MCF 10A (cell line): ENCODE measurements around the gene ZNF385D. TPM values are rescaled to one million over a fixed set of nuclear protein-coding genes. Genes with fewer than 3 reads are reported as not detected.

ENCODE experiments used
- BruUV-seq: library from RNA; stranded (reverse); fragments of 400-500 nt; replicated peaks from 2 replicates; lab custom pipeline; 2021; lab: Mats Ljungman, UMichigan
- CTCF ChIA-PET: fragments of 300-600 bp; sonication (Branson Sonifier 250); formaldehyde crosslinking; extraction: SDS; loops from one replicate; lab custom pipeline; 2021; ENCODE audit warnings: antibody characterized with exemption, inconsistent platforms; lab: Yijun Ruan, JAX
- POLR2A ChIA-PET: fragments of 300-600, 350-650 bp; sonication (Branson Sonifier 250); formaldehyde crosslinking; extraction: SDS; loops from one replicate; lab custom pipeline; 2020; ENCODE audit warnings: antibody characterized with exemption, inconsistent platforms; lab: Yijun Ruan, JAX
- DNase-seq: peaks from one replicate; pipeline ENCODE4 v3.0.0-alpha.2; 2018; ENCODE audit not compliant: unreplicated experiment
- H3K27ac Mint-ChIP-seq: one replicate; pipeline ENCODE4 v1.8.0; 2022; ENCODE audit warnings: mild to moderate bottlenecking, low read depth, mixed read lengths; ENCODE audit not compliant: unreplicated experiment
- H3K27me3 Mint-ChIP-seq: one replicate; pipeline ENCODE4 v1.8.0; 2022; ENCODE audit warnings: mixed read lengths; ENCODE audit not compliant: insufficient read depth, unreplicated experiment
- H3K36me3 Mint-ChIP-seq: one replicate; pipeline ENCODE4 v1.8.0; 2022; ENCODE audit warnings: mild to moderate bottlenecking, moderate library complexity, mixed read lengths; ENCODE audit not compliant: insufficient read depth, unreplicated experiment
- H3K4me1 Mint-ChIP-seq: one replicate; pipeline ENCODE4 v1.8.0; 2022; ENCODE audit warnings: mixed read lengths; ENCODE audit not compliant: insufficient read depth, unreplicated experiment
- H3K4me3 Mint-ChIP-seq: one replicate; pipeline ENCODE4 v1.8.0; 2022; ENCODE audit warnings: mild to moderate bottlenecking, moderate library complexity, mixed read lengths; ENCODE audit not compliant: unreplicated experiment
- H3K9me3 Mint-ChIP-seq: one replicate; pipeline ENCODE4 v1.8.0; 2022; ENCODE audit warnings: mixed read lengths; ENCODE audit not compliant: unreplicated experiment
- intact Hi-C: fragments of 100-400 bp; cut with micrococcal nuclease; formaldehyde crosslinking; loops from 2 replicates; pipeline ENCODE4 v1.14.1; 2022
- total RNA-seq: library from RNA; stranded (reverse); gene quantifications from 2 replicates; pipeline ENCODE4 v1.2.3, GENCODE V29; 2022
- TF ChIP-seq, protein P1 (sequence below): fragments of 200-600 bp; IDR thresholded peaks from one replicate; pipeline ENCODE4 v1.8.0; 2022; ENCODE audit warnings: antibody characterized with exemption, mild to moderate bottlenecking; ENCODE audit not compliant: unreplicated experiment

ZNF385D gene
- total RNA-seq, 1 experiment from 2014 or later = 1.5 TPM

DNA sequence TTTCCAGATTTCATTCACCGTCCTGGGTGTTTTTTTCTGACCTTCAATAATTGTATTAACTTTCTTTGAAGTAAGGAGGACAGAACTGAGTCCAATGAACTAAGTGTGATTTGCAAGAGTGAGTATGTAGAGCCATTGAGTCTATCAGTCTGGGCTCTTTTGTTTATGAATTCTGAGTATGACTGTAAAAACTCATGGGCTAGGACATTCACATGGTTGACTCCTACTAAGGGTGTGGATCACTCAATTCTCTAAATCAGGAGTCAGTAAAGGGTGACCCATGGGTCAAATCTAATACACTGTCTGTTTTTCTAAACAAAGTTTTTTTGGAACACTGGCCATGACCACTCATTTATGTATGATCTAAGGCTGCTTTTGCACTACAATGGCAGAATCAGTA is 269.0 kb downstream of the ZNF385D start:
- H3K27ac Mint-ChIP-seq = no peak overlapping the region
- H3K36me3 Mint-ChIP-seq = no peaks in the 10 kb centered on the region
- no peak overlapping the region for H3K4me3 Mint-ChIP-seq
- peaks cover 6% of the 10 kb centered on the region for H3K4me1 Mint-ChIP-seq
- TF ChIP-seq, protein P1, sequence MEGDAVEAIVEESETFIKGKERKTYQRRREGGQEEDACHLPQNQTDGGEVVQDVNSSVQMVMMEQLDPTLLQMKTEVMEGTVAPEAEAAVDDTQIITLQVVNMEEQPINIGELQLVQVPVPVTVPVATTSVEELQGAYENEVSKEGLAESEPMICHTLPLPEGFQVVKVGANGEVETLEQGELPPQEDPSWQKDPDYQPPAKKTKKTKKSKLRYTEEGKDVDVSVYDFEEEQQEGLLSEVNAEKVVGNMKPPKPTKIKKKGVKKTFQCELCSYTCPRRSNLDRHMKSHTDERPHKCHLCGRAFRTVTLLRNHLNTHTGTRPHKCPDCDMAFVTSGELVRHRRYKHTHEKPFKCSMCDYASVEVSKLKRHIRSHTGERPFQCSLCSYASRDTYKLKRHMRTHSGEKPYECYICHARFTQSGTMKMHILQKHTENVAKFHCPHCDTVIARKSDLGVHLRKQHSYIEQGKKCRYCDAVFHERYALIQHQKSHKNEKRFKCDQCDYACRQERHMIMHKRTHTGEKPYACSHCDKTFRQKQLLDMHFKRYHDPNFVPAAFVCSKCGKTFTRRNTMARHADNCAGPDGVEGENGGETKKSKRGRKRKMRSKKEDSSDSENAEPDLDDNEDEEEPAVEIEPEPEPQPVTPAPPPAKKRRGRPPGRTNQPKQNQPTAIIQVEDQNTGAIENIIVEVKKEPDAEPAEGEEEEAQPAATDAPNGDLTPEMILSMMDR = no peak
- BruUV-seq = no TSS peak
- DNase-seq = no peak
- POLR2A ChIA-PET = no interaction called here
- CTCF ChIA-PET = interaction anchor here (1.3 to 1.6 kb wide), 3 partner anchors 413 to 970 kb away, joined by 3 to 15 read pairs (median 8); no protein-coding TSS in a partner anchor
- H3K9me3 Mint-ChIP-seq = no peaks in the 10 kb centered on the region
- no peaks in the 10 kb centered on the region for H3K27me3 Mint-ChIP-seq
- intact Hi-C loops = loop anchor here (5.0 kb wide), 1 partner anchor 635 kb away; no protein-coding TSS in a partner anchor

DNA sequence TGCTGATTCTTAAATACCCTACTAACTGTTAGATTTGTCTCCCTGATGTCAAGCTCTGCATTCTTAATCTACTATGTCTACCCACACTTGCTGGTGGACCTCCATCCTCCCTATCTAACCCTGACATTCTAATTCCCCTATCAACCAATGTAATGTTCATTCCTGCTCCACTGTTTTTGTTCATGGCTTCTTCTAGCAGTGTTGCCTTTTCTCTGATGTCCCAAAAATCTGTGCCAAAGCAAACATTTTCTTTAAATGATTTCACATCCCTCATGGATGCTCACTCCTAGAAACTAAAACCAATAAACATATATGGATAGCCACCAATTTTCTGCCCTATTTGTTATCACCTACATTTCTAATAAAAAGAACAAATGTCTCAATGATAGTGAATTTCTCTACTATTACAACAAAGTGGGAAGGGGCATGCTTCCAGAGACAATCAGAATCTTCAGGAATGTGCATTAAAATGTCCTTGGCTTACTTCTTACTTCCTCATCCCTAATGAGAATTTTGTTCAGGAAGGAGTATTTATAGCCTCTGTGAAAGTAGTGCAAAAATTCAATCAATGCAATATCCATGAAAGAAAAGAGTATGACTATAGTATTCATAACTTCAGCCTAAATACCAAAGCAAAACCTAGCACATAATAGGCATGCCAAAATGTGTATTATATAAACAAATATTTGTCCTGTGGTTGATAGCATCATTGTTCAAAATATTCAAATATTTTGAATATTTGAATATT is 273.3 kb downstream of the ZNF385D start:
- no peaks in the 10 kb centered on the region for H3K36me3 Mint-ChIP-seq
- intact Hi-C loops = no loop called here
- DNase-seq = no peak
- CTCF ChIA-PET = no interaction called here
- no TSS peak for BruUV-seq
- H3K4me3 Mint-ChIP-seq = no peak overlapping the region
- POLR2A ChIA-PET = no interaction called here
- H3K27ac Mint-ChIP-seq = no peak overlapping the region
- no peaks in the 10 kb centered on the region for H3K9me3 Mint-ChIP-seq
- H3K27me3 Mint-ChIP-seq = no peaks in the 10 kb centered on the region
- TF ChIP-seq, protein P1 = no peak
- H3K4me1 Mint-ChIP-seq = peaks cover 6% of the 10 kb centered on the region

GRCh38 chr3:21466476-21466875 is 284.5 kb downstream of the ZNF385D start:
- DNase-seq = no peak
- ChIA-PET POLR2A (no interaction called here), CTCF (interaction anchor here (0.5 kb wide), 1 partner anchor 616 kb away, joined by 5 read pairs; no protein-coding TSS in a partner anchor)
- no peaks in the 10 kb centered on the region for H3K27me3 Mint-ChIP-seq
- H3K27ac Mint-ChIP-seq = no peak overlapping the region
- intact Hi-C loops = no loop called here
- H3K36me3 Mint-ChIP-seq = no peaks in the 10 kb centered on the region
- no peaks in the 10 kb centered on the region for H3K9me3 Mint-ChIP-seq
- no peaks in the 10 kb centered on the region for H3K4me1 Mint-ChIP-seq
- H3K4me3 Mint-ChIP-seq = no peak overlapping the region
- BruUV-seq = no TSS peak
- TF ChIP-seq, protein P1 = no peak

- Mint-ChIP-seq H3K4me1 (no peaks in the 10 kb centered on the region), H3K27ac (no peak overlapping the region), H3K36me3 (no peaks in the 10 kb centered on the region), H3K27me3 (no peaks in the 10 kb centered on the region), H3K9me3 (no peaks in the 10 kb centered on the region), H3K4me3 (no peak overlapping the region)
- ChIA-PET POLR2A (no interaction called here), CTCF (interaction anchor here (0.6 kb wide), 1 partner anchor 511 kb away, joined by 3 read pairs; no protein-coding TSS in a partner anchor)
- no peak for DNase-seq
- TF ChIP-seq, protein P1 = no peak
- intact Hi-C loops = no loop called here
- no TSS peak for BruUV-seq
Measured at GRCh38 chr3:21464746-21465145, 286.3 kb downstream of the ZNF385D start.
